Stimulated activated CD4-positive, alpha-beta T cell treated with anti-CD3 and anti-CD28 coated beads, TNF-alpha, amount 100 ng/mL, for 1 hour (primary cell): ENCODE measurements around the gene LCNL1.

ENCODE experiments used
- DNase-seq, 3 donors: peaks; one replicate each; pipeline ENCODE4 v3.0.0-alpha.2; 2020; ENCODE audit warnings: low read depth in 3 of 3, low spot score in 1 of 3

LCNL1 gene

DNA sequence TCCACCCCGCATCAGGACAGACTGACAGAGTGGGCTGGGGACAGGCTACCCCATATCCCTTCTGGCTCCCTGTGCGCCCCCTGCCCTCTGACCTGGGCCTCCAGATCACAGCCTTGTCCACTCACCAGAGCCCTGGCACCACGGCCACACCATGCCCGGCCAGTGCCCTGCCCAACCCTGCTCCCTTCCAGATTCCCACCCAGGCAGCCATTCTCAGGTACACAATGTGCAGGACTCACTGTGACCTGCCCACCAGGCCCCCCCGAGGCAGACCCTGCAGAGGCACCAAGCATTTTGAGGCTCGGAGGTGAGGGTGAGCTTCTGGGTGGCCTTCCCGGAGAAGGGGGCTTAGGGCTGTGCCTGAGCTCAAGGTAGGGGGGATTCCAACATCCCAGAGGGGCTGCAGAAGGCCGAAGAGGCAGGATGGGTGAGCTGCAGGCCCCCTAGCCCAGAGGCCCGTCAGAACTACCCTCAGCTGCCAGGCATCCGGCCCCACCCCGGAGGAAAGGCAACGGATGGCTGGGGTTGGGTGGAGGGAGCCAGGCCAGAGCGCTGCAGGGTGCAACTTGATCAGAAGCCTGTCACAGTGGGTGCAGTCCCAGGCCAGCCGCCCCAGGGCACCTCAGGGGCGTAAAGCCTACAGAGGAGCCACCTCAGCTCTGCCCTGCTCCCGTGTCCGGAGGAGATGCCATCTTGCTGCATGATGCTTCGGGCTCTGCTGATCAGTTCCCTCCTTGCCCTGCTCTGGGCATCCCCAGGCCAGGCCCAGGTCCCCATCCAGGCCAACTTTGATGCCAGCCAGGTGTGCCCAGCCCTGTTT, at the start of gene LCNL1:
Gene LCNL1 (plus strand): TSS at position 762 of the 820 bp plus-strand sequence. CDS start 594 bp downstream, outside the sequence.
- no peak for DNase-seq

DNA sequence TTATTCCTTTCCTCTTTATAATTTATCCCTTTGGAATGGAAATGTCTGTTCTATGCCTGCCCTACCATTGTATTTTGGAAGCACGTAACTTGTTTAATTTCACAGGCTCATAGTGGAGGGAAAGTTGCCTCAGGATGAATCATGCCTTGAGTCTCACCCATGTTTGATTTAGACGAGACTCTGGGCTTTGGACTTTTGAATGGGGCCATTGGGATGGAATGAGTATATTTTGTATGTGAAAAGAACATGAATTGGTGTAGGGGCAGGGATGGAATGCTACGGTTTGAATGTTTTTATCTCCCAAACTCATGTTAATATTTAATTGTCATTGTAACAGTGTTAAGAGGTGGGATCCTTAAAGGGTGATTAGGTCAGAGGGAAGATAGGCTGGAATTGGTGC, 48.5 kb upstream of the LCNL1 start:
- DNase-seq = no peak

DNA sequence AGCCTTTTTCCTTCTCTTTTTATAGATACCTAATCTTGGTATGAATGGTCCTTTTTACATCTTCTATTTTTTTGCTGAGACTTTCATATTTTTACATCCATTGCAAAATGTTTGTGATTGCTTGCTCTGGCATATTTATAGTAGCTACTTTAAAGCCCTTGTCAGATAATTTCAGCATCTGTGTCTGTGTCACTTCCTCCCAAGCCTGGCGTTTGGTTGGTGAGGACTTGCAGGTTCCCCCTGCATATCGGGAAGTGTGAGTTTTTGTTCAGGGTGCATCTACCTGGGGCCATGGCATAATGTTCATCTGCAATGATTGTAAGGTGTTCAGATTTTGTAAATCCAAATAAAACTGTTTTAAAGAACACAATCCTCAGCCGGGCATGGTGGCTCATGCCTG, 47.1 kb upstream of the LCNL1 start:
- DNase-seq = no peak

DNA sequence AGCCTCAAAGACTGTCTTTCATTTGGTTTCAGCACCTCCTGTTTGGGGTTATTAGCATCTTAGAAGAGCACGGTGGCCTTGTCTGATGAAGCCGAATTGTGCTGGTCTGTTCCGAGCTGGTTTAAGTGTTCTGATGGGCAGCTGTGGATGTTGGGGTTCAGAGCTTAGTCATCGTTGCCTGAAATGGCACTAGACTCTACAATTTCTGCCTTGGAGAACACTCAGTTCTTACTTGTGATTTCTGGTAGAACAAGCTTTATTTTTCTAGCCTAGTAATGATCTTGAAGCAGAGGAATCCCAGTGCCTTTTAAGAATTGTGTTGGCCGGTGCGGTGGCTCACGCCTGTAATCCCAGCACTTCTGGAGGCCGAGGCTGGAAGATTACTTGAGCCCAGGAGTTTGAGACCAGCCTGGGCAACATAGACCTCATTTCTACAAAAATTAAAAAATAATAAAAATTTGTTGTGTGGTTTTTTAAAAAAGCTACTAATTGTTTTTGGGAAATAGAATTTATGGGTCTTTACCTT, 46.1 kb upstream of the LCNL1 start:
- no peak for DNase-seq

DNA sequence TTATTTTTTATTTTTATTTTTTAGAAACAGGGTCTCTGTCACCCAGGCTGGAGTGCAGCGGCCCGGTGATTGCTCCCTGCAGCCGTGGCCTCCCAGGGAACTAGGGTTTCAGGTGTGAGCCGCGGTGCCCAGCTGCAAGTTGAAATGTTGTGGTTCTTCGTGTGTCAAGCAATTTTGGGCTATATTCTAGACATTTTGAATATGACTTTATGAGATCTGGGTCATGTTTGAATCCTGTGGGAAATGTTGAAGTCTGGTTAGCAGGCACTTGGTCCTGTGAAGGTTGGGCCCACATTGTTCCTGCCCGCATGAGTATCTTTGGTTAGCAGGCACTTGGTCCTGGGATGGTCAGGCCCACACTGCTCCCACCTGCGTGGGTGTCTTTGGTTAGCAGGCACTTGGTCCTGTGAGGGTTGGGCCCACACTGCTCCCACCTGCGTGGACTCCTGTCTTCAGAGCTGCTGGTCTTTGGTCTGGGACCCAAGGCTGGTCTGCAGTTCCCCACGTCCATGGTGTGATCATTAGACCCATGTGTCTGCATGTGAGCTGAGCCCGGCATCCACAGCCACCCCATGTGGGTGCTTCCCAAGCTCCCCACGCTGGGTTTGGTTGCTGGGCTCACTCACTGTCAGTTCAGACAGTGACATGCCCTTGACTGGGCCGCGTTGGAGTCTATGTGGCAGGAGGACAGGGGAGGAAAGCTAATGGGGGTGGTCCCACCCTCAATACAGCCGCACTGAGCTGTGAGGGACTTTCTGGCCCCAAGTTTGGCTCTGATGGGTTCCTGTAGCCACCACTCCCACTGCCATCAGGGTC, 45.4 kb upstream of the LCNL1 start:
- DNase-seq = no peak

DNA sequence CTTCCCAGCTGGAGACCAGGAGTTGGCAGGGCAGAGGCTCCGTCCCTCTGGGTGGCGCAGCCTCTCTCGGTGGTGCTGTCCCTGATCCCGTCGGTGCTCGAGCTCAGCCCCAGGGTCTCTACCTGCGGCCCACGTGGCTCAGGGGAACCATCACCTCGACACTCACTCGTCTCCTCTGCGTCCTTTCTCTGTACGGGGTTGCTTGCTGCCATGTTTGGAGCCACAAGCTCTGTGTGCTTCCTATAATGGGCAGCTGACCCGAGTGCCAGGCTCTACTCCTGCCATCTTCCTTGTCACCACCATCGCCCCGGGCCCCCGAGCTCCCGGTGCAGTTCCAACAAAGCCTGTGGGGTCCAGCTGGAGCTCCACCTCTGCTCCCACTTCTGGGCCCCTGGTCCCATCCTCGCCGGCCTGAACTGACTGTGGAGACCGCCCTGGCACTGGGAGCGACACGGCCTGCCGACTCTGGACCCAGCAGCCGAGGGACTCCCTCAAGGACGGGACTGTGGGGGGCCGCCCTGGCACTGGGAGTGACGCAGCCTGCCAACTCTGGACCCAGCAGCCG, 43.3 kb upstream of the LCNL1 start:
- DNase-seq = no peak

DNA sequence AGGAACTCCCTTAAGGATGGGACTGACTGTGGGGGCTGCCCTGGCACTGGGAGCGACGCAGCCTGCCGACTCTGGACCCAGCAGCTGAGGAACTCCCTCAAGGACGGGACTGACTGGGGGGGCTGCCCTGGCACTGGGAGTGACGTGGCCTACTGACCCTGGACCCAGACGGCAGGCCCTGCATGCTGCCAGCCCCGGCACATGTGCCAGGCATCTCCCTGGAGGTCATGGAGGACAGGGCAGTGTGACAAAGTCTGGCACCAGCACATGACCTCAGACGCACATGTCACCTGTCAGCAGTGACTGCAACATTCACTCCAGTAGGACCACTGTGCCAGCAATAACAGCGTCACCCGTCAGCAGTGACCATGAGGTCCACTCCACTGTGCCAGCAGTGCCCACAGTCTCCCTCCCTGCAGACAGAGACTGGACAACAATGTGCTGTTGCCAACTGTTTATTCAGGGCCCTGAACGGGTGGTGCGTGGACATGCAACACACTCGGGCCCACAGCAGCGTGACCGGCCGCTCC, 42.7 kb upstream of the LCNL1 start:
- no peak for DNase-seq

DNA sequence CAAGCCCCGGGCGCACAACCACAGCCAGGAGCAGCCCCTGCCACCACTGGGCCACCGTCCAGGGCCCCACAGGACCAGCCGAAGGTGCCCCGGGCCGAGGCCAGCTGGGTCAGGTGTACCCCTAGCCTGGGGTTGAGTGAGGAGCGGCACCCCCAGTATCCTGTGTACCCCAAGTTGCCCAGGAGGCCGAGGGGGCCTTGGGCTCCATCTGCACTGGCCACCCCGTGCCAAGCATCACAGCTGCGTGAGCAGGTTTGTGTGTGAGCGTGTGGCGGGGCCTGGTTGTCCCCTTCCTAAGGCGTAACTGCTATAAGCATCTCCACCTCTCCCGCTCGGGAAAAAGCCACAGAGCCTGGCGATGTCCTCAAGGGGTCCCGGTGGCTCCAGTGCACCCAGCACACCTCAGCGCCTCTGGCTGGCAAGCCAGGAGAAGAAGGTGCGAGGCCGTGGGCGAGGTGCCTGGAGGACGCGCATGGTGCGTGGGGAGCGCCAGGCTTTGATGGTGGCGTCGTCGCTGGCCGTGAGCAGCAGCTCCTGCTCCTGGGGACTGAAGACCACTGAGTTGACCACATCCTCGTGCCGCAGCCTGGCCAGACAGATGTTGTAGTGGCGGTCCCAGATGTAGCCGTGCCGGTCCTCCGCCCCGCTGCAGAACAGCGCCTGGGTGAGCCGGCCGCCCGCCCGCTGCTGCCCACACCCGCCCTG, 42.1 kb upstream of the LCNL1 start:
- no peak for DNase-seq

DNA sequence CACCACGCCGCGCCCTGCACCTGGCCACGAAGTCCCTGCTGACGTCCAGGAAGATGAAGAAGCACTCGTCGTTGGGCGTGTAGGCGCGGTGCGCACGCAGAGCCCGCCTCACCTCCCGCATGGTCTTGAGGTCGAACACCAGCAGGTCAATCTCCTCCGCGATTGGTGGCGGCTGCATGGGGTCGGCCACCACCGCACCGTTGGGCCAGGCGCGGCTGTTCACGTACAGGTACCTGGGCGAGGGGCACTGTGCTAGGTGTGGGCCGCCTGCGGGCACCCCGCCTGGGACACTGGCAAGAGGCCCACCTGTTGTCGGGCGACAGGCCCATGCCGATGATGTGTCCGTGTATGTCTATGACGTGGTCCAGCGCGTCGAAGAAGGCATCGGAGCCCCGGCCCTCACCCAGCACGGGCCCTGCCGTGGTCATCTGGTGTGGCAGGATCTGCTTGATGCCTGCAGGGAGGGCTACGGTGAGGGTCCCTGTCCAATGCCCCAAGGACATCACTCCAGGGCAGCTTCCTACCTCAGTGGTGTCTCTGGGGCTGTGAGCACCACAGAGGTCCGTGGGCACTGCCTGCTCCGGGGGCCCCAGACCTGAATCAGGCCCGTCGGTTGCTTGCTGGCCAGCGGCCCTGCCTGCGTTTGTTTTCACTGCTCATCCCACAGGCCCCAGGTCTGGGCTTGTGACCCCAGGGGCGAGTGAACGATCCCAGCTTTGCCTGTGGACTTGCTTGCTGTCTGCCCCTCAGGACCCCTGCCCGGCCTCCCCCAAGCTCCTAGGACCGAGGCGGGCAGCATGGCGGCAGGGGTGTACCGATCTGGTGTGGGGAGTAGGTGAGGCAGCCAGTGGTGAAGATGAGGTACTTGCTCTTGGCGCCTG, 41.3 kb upstream of the LCNL1 start:
- no peak for DNase-seq

DNA sequence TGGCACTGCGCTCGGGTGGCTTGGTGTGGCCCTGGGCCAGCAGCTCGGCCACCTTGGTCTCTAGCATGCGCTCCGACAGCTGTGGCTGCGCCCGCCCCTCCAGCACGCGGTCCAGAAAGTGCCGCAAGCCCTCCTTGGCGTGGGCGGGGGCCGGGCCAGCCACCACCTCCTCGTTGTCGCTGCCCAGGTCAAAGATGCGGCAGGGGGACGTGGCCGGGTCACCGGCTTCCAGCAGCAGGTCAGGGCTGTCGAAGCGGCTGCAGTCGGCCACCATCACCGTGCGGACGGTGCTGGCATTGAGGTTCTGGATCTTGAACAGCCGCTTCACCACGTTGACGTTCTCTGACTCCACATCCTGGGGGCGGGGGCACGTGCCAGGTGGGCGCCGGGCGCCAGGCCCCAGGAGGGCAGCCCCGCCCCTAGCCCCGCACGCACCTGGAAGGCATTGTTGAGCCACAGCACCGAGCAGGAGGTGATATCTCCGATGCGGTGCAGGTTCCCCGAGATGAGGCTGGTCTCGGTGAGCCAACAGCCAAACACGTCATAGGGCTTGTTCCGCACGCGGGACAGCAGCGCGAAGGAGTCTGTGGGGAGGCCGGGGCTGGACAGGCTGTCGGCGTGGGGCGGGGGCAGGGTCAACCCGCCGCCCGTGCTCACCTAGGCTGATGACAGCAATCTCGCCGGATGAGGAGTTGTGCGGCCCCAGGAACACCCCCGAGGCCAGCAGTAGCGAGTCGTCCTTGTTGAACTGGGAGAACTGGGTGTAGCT, 40.5 kb upstream of the LCNL1 start:
- DNase-seq = no peak

DNA sequence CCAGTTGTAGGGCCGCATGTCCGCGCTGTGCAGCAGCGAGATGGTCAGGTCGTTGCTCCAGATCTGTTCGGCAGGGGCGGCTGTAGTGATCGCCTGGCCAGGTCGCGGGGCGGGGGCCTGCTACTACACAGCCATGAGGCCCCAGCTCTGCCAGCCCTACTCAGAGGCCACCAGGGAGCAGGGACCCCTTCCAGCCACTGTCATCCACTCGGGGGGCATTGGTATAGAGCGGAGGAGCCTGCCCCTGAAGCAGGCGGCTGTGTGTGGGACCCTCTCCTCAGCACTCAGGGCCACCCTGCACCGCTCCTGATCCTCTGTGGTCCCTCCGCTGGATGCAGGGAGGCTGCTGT, 39.9 kb upstream of the LCNL1 start:
- no peak for DNase-seq

DNA sequence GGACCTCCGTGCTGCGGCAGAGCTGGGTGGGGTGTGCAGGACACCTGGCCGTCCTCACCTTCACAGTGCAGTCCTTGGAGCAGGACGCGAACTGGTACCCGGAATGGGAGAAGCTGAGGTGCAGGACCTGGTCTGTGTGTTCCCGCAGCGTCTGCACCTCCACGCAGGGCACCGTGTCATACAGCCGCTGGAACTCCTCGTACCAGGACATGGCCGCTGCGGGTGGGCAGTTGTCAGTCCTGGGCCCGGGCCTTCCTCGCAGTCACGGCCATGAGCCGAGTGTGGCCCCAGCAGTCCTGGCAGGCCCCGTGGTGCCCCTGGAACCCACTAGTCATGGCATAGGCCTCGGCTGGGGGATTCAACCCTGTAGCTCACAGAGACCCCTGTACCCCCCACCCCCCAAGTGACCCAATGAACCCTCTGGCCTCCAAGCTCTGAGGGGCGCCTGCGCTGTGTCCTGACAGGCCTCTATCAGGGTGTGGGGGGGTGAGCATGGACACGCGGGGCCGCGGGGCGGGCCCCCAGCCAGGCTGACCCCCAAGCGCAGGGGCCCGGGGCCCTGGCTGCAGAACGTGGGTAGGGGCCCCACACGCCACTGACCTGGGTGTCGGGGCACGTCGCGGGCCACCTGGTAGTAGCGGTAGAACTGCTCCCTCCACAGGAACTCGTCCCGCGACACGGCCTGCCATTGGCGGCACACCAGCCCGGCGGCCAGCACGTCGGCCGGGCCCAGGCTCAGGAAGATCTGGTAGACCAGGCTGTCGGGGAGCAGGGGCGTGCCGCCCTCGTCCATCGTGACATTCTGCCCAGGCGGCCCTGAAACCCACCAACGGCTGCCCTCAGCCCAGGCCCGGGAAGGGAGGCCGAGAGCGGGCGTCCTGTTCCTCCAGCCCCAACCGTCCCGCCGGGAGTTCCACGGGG, 39.2 kb upstream of the LCNL1 start:
- no peak for DNase-seq

DNA sequence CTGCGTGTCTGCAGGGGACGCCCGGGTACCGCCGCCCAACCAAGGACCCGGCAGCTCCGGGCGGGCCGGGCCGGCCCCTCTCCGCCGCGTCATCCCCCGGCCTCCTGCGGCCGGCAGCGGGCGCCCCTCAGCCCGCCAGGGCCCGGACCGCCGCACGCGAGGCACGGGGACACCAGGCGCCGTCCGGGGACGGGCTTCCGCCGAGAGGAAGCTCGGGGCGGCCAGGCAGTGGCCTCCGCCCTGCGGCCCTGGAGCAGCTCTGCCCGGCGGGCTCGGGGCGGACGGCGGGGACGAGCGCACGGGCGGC, 38.6 kb upstream of the LCNL1 start:
- no peak for DNase-seq

DNA sequence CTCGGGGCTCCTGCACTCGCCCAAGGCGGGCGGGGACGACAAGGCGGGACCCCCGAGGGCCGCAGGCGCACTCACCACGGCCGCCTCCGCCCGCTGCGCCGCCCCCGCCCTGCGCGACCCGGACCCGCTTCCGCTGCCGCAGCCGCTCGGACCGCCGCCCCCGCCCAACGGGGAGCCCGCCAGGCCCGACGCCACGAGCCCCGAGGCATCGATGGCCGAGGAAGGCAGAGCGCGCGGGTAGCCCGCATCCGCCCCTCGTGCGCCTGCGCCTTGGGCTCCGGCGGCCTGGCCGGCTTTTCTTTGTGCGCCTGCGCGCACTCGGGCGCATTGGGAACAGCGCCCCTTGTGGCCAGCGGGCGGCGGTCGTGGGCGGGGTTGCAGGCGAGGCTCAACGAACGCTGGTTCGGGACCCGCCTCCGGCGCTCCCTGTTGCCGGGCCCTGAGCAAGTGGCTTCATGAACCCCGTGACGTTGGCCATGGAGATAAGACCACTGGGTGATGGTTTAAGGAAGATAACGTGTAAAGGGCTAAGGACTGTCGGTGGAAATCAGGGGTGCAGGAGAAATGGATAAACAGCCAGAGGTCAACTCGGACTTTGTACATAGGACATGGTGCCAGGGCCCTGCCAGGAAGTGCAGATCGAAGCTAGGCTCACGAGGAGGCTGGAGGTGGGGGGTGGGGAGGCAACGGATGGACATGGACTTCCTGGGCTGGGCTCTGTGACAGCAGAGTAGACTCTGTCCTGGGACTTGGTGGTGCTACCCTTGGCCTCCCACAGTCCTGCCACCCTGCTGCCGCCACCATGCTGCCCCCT, 38.1 kb upstream of the LCNL1 start, which contains the start of the genes C8G and FBXW5:
Gene C8G (plus strand): TSS at position 725 of the 814 bp plus-strand sequence. CDS start 78 bp downstream, at position 803.
Gene FBXW5 (minus strand): TSS at position 220 of the 814 bp plus-strand sequence. CDS start 655 bp downstream, outside the sequence.
- DNase-seq = peak; percentile 85 to 95 (median 92)

DNA sequence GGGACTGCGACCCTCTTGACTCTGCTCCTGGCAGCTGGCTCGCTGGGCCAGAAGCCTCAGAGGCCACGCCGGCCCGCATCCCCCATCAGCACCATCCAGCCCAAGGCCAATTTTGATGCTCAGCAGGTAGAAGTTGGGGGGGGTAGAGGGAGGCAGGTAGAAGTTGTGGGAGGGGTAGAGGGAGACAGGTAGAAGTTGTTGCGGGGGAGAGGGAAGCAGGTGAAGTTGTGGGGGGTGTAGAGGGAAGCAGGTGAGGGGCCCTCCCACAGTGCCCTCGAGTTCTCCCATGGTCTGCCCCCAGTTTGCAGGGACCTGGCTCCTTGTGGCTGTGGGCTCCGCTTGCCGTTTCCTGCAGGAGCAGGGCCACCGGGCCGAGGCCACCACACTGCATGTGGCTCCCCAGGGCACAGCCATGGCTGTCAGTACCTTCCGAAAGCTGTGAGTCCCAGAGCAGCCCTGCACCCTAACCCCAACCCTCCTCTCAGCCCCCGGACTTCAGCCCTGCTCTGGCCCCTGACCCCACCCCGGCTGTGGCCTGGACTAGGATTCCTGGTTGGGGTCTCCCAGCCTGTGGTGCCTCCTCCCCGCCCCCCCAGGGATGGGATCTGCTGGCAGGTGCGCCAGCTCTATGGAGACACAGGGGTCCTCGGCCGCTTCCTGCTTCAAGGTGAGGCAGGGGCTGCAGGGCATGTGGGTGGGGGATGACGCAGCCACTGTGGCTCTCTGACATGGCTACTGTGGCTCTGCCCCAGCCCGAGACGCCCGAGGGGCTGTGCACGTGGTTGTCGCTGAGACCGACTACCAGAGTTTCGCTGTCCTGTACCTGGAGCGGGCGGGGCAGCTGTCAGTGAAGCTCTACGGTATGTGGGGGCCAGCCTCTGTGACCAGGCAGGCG, 37.2 kb upstream of the LCNL1 start:
- DNase-seq = no peak
